ENCODE results near the gene SBF2. TPM values are rescaled to one million over a fixed set of nuclear protein-coding genes. Genes with fewer than 3 reads are reported as not detected.

The SBF2 gene
- total and polyA plus RNA-seq, 10 donors, result 3.6 to 70.9 (median 57.1) TPM

GRCh38 chr11:9775398-9775779 is 518.6 kb downstream of the SBF2 start:
- no peak for TF ChIP-seq POLR2A (IDR thresholded peaks at IDR 0.05)
- TF ChIP-seq POLR2AphosphoS5 (IDR thresholded peaks at IDR 0.05), result no peak
- no peak for TF ChIP-seq CTCF (IDR thresholded peaks at IDR 0.05 in 8 of 11, conservative IDR thresholded peaks at IDR 0.05 in 3 of 11)
- no peaks in the 10 kb centered on the region for H3K9me3 ChIP-seq
- H3K27me3 ChIP-seq (replicated peaks in 1 of 7), result no peaks in the 10 kb centered on the region
- no peaks in the 10 kb centered on the region for H3K4me1 ChIP-seq
- DNase-seq, result no peak
- no peak overlapping the region for H3K27ac ChIP-seq
- 41 to 78% (median 63%) methylated on average over 2 of the region's 2 CpGs for WGBS, 5 donors
- intact Hi-C loops (cut with DNase I; ENCODE audit: low total_unique reads), result no loop called here
- H3K4me3 ChIP-seq, result no peak overlapping the region
- H3K36me3 ChIP-seq, result peaks cover 5 to 39% (median 9%) of the 10 kb centered on the region in 6 donors

DNA sequence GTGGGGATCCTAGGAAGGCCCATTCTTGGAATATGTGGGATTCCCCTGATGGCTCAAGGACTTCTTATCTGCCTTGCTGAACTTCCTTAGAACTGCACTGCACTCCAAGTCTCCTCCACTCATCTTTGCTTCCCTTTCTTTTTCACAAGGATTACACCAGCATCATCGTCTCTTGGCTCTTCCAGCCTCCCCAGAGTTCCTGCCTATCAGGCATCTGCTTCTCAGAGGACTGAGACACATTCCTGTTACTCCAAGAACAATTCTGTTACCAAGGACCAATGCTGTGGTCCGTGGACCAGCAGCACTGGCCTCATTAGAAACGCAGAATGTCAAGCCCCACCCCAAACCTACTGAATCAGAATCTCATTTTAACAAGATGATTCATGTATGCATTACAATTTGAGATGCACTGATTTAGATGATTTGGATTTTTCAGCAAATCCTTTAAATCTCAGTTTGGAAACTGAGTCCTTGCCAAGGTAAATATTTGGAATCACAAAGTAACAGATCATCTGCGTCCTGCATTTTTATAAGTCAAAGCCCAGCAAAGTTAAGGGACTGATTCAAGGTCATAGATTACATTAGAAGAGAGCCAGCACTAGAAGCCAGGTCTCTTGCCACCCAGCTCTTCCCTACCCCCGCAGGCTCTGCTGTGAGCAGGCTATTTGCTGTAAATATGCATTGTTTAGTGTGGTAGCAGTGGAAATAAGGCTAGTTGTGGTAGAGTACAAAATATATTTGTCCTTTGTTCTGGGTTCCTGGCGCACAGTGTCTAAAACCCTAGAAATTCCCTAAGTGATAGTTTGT is 519.2 kb downstream of the SBF2 start:
- no peak overlapping the region for H3K27ac ChIP-seq
- H3K36me3 ChIP-seq, result peaks cover 2 to 33% (median 9%) of the 10 kb centered on the region in 6 donors

GRCh38 chr11:9774109-9774508 is 519.9 kb downstream of the SBF2 start:
- no peaks in the 10 kb centered on the region for H3K4me1 ChIP-seq
- DNase-seq, result no peak
- intact Hi-C loops (cut with DNase I; ENCODE audit: low total_unique reads), result no loop called here
- H3K4me3 ChIP-seq, result no peak overlapping the region
- no peak overlapping the region for H3K27ac ChIP-seq
- H3K9me3 ChIP-seq, result no peaks in the 10 kb centered on the region
- H3K27me3 ChIP-seq (replicated peaks in 1 of 7), result no peaks in the 10 kb centered on the region
- H3K36me3 ChIP-seq, result peaks cover 0 to 26% (median 4%) of the 10 kb centered on the region in 6 donors
- TF ChIP-seq POLR2AphosphoS5 (IDR thresholded peaks at IDR 0.05), result no peak
- no peak for TF ChIP-seq CTCF (IDR thresholded peaks at IDR 0.05 in 8 of 11, conservative IDR thresholded peaks at IDR 0.05 in 3 of 11)
- TF ChIP-seq POLR2A (IDR thresholded peaks at IDR 0.05), result no peak

More for the DNA sequence above, 519.2 kb downstream of the SBF2 start:
- no peak for DNase-seq
- intact Hi-C loops (cut with DNase I; ENCODE audit: low total_unique reads), result no loop called here
- no peak overlapping the region for H3K4me3 ChIP-seq
- no peaks in the 10 kb centered on the region for H3K4me1 ChIP-seq
- WGBS, 5 donors, result 55 to 82% (median 63%) methylated on average over 6 of the region's 6 CpGs
- no peaks in the 10 kb centered on the region for H3K27me3 ChIP-seq (replicated peaks in 1 of 7)
- H3K9me3 ChIP-seq, result no peaks in the 10 kb centered on the region
- no peak for TF ChIP-seq CTCF (IDR thresholded peaks at IDR 0.05 in 8 of 11, conservative IDR thresholded peaks at IDR 0.05 in 3 of 11)
- no peak for TF ChIP-seq POLR2A (IDR thresholded peaks at IDR 0.05)
- no peak for TF ChIP-seq POLR2AphosphoS5 (IDR thresholded peaks at IDR 0.05)

GRCh38 chr11:9773524-9773923 is 520.5 kb downstream of the SBF2 start:
- Histone ChIP-seq H3K36me3 (peaks cover 0 to 20% (median 2%) of the 10 kb centered on the region in 6 donors), H3K27ac (no peak overlapping the region), H3K27me3 (replicated peaks in 1 of 7) (no peaks in the 10 kb centered on the region), H3K4me3 (no peak overlapping the region), H3K4me1 (no peaks in the 10 kb centered on the region), H3K9me3 (no peaks in the 10 kb centered on the region)
- 94 to 98% (median 96%) methylated on average over 2 of the region's 2 CpGs for WGBS, 5 donors
- intact Hi-C loops (cut with DNase I; ENCODE audit: low total_unique reads), result no loop called here
- TF ChIP-seq CTCF (IDR thresholded peaks at IDR 0.05 in 8 of 11, conservative IDR thresholded peaks at IDR 0.05 in 3 of 11) (no peak), POLR2A (IDR thresholded peaks at IDR 0.05) (no peak)
- DNase-seq, result no peak

All from spleen (tissue), 11 donors.